GM21360 (cell line): ENCODE data around the gene SLU7.

Source experiments
- ATAC-seq: cut with Tn5 transposase; IDR thresholded peaks from one replicate; pipeline ENCODE4 v1.9.1; 2021; ENCODE audit warnings: mild to moderate bottlenecking, moderate library complexity; ENCODE audit not compliant: unreplicated experiment

The SLU7 gene

DNA sequence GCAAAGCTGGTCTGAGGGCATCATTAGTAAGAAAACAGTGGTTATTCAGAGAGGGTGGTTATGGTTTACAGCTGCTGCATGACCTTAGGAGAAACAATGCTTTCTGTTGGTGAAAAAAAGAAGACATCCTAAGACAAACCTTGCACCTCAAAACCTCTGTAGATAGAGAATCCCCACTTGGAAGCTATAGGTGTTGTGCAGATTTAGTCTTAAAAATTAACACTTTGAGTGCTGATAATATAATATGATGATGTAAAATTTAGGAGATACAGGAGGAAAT, 1.4 kb upstream of the SLU7 start:
- ATAC-seq: no peak

DNA sequence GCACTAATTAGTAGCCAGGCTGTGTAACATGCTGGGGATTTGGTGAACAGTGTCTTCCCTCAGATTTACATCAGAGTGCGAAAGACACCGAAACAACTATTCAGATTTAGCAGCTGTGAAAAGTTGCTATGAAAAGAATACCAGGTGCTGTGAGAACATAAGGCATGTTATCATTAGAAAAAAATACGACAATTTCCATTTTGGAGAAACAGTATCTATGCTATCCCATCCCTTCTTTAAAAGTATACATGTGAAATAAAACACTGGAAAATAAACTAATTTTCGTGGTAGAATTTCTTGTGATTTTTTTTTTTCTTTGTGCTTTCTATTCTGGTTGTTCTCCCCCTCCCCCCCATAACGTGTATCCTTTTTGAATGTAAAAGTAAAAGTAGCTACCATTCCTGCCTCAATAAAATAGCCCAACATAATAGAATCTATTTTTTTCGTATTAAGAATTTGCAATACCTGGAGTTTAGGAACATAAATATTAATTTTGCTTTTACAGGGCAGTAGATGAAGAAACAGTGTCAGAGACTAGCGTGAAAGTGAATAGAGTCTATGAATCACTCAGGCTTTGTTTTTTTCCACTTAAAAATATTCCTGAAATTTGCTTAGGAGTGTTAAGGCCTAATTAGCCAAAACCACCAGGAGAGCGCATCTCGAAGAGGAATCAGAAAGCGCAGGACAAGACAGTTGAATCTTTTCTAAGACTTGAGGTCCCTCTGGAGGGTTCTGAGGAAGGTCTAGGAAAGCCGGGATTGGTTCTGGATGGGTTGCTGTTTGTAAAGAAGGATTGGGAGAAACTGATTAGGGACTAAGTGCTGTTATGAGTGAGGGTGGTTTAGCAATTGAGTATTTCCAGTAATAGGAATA, 813 bp upstream of the SLU7 start:
- ATAC-seq: no peak

DNA sequence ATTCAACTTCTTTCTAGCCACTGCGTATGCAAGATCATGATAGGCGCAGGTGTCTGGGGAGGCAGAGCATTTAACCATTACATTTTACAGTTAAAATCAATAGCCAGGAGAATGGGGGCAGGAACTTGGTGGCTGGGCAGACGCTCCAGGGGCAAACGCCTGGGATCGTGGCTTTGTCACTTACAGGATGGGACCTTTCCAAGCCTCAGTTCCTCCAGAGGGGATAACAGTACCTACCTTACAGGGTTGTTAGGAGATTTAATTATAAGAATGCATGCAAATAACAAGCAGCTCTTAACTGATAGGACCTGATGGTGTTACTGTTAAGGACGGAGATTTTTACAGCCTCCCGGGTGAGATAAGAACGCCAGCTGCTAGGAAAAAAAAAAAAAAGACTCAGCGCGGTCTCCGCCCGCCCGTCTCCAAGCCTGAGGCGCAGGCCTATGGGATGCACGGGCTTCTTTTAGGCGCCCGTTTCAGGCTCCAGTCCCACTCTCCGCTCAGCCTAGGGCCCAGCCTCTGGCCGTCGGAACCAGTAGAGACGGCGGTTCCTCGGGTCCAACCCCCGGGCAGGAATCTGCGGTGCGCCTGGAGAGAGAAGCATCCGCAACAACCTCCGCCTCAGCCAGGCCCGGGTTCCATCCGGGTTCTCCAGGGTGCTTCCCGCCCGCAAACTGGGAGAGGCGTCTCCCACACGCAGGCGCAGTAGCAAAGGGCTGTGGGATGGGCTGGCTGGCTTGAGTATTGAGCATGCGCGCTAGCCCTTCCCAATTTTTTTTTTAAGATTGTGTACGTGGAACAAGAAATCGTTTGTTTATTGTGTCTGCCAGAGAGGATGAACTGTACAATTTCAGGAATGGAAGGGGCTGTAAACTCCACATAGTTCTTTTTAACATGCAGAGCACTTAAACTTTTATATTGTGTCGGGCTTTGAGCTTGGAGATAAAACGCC, 19.2 kb downstream of the SLU7 start, which contains the start of gene FAM200C:
Gene FAM200C (minus strand): TSS at position 653 of the 952 bp plus-strand sequence. CDS start 4,564 bp downstream, outside the sequence.
- ATAC-seq: peak; percentile 86

DNA sequence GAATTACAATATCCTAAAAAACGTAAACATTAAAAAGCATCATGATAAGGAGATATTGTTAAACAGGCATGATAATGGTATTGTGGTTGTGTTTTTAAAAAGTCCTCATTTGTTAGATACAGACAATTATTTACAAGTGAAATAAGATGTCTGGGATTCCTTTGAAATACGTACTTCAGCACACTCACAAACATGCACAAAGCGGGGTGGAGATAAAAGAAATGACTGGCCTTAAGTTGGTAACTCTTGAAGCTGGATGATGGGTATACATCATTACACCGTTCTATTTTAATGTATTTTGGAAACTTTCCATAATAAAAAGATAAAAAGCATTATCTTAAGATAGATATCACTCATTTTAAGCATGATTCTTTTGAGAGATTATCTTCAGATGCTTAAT, 20.1 kb downstream of the SLU7 start:
- no peak for ATAC-seq

DNA sequence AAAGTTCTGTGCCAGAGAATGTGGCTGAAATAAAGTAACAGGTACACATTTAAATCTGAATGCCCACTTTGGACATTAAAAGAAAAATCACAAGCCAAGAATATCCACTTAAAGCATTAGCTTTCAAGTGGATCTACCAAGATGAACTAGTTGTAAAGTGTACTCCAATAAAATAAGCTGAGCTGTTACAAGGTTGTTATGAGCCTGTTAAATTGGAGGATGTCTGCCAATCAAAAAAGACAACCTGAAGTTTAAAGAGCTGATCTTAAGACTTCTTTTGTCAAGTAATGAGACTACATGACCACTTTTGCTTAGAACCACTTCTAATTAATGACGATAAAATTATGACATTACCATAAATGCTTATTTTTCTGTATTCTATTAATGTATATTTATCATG, 21.4 kb downstream of the SLU7 start:
- ATAC-seq: no peak

DNA sequence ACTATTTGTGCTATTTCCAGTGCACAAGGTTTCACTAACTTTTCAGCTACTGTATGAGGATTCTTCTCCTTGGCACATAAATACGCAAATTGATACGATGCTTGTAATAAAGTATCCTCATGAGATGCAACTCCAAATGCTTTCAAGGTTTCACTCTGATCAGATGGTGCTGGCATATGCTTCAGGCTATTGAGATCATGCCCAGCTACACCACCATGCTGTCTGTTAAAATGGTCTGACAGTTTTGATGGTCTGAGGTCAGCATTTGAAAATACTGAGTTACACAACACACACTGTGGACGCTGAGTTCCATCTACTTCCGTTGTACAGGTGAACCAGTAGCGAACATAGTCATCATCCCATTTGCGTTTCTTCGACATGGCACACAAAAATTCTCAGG, 23.8 kb downstream of the SLU7 start:
- ATAC-seq: no peak

DNA sequence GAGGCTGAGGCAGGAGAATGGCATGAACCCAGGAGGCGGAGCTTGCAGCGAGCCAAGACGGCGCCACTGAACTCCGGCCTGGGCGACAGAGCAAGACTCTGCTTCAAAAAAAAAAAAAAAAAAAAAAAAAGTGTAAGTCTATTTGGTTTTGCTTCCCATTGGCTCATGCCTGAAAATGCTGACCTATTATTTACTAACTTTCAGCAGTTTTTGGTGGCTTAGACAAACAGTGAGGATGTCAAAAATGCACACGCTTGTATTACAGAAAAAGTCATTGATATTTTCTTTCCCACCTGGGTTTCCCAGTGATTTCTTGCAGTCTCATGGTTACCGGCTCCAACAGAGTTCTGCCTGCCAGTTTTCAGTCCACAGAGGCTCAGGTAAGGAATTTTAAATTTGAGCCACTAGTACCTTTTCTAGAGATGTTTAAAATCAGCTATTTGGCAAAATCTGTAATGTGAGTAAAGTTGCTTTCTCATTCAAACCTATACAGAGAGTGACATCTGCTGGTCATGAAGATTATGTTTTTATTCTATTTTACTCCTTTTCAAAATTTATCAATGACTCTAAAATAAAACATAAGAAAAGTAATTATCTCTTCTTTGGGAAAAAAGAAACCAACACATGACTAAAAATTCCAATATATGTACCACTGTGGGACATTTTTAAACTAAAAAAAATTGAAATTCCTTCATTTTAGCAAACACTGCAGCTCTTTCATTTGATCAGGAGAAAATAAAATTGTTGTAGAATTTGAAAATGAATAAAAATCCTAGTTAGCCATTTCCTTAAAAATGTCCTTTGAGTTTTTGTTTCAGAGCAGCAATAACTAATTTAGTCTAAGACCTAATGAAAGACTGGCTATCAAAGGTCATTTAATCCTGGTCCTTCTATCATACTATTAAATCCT, 27.8 kb downstream of the SLU7 start:
- ATAC-seq: no peak

DNA sequence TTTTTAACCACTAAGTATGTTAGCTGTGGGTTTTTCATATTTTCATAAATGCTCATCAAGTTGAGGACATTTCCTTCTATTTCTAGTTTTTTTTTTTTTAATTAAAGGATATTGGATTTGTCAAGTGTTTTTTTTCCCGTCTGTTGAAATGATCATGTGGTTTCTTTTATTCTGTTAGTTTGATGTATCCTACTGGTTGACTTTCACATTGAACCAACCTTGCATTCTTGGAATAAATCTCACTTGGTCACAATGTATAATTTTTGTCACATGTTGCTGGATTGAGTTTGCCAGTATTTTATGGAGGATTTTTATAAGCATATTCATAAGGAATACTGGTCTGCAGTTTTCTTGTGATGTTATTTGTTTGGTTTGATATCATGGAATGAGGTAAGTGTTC, 31.4 kb downstream of the SLU7 start:
- ATAC-seq: no peak

DNA sequence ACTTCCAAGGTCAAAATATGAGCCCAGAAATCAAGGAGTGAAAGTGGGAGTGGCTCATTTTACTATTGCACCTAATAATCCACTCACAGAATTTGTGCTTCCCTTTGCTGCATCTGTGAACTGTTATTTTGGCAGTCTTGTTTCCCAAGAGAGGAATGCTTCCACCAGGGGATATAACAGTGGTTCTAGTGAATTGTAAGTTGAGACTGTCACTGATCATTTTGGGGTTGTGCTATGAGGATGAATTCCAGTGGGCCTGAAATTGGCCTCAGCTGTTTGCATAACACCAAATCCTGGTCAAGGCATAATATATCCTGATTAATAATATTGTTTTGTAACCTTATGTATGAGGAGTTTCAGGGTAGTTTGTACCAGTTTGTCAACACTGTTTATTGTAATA, 33.4 kb downstream of the SLU7 start:
- ATAC-seq: no peak

DNA sequence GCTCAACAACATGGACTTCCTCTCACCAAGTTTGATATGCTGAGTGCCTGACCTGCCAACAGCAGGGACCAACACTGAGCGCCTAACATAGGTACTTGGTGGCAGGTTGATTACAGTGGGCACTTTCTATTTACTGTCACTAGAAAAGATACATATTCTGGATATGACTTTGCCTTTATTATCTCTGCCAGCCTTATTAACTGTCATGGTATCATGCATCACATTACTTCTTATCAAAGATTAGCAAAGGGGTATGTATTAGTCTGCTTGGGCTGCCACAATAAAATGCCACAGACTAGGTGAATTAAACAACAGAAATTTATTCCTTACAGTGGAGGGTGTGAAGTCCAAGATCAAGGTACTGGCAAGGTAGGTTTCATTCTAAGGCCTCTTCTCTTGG, 34.2 kb downstream of the SLU7 start:
- no peak for ATAC-seq

DNA sequence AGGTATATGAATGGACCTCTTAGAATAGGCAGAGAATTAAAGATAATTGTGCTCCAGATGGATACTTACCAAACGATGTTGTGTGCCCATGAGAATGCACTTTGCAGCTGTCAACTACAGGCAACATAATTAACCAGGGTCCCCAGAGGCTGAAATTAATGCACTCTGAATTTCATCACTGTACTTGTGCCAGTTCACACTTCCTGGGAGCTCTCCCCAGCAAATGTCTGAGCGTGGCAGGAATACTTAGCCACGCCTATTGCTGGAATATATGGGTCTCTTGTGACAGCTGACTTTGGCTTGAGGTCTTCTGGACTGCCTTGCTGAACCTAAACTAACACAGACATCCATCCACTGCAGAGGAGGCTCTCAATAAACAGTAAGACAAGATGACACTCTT, 36.5 kb downstream of the SLU7 start:
- ATAC-seq: no peak

DNA sequence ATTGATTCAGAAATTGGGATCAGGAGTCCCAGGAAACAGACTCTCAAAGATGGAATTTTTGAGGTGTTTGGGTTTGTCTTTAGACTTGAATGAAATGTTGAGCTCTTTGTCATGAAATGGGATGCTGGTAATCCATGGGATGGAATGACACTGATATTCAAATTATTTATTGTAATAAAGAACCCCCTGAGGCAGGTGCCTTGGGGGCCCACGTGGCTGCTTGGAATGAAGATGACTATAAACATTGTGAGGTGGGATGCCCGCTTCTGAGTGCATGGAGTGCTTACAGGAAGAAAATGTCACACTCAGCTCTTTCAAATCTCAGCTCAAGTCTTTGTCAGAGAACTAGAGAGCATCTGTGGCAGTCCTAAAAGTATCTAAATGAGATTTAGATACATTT, 38.8 kb downstream of the SLU7 start:
- no peak for ATAC-seq

DNA sequence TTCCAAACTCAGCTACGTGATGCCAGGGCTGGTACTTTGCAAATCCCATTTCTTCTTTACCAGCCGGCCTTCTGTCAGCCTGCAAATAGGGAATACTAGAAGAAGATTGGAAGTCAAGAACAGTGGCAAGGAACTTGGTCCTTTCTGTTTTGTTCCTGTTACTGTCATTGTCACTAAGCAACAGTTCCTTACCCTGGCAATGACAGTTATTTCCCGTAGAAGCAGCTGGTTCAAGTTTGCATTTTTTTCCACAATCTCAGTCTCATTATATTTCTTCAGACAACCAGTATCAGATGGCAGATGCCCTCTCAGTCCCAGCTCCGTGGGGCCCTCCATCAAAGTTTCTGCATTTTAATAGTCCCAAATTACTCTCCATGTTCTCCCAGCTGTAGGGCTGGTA, 39.4 kb downstream of the SLU7 start:
- no peak for ATAC-seq

DNA sequence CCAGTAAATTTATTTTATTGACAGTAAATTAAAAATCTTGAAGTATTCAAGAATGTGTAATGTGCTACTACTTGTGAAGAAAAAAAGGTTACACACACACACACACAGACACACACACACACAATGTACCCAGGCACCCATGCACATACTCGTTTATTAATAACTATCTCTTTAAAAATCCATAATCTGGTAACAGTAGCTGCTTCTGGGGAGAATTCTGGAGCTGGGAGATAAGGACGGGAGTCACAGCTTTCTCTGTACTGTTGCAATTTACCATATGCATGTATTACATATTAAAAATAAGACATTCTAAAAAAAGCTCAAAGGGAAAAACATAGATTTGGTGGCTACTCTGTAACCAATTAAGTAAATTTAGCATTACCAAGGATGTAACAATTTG, 40.6 kb downstream of the SLU7 start:
- ATAC-seq: no peak

DNA sequence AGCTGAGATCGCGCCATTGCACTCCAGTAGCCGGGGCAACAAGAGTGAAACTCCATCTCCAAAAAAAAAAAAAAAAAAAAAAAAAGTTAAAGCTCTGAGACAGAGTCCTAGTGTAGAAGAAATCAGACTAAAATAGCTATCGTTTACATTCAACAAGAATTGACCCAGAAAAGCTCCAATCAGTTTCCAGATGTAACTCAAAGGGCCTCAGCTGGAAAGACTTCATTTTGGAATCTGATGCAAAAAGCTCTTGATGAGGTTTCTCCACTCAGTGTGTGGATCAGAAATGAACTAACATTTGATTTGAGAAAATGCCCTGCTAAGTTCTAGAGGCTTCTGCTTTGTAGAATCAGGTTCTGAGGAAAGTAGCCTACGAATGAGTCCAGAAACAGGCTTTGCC, 41.2 kb downstream of the SLU7 start:
- no peak for ATAC-seq

DNA sequence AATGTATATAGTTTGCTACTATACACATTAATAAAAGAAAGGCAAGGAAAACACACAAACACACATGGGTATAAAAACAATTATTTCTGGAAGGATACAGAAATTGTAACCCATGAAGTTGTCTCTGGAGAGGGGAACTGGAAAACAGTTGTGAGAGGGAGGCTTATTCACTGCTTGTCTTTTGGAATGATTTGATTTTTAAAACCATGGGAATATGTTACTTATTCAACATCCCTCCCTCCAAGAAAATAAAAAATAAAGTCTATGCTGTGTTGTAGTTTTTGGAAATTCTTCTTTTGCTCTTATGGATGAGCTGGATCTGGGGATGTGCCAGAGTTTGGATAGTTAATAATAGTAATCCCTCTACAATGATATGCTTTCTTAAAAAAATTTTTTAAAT, 42.5 kb downstream of the SLU7 start:
- ATAC-seq: no peak

DNA sequence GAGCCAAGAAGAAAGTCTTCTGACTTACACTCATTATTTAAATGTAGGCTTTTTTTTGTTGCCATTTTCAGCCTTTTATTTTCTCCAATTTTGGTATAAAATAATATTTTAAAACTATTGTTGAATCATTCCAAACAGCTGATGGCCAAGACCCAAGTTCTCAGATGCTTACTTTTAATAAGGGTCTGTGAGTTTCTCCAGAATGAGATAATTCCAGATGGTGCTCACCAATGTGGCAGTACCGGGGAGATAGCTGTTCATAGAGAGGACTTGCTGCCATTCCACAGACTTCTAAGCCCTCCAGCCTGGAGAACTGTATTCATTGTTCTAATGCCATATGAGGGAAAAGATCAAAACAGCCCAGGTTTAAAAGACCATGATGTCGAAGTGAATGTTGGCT, 43.2 kb downstream of the SLU7 start:
- ATAC-seq: no peak

DNA sequence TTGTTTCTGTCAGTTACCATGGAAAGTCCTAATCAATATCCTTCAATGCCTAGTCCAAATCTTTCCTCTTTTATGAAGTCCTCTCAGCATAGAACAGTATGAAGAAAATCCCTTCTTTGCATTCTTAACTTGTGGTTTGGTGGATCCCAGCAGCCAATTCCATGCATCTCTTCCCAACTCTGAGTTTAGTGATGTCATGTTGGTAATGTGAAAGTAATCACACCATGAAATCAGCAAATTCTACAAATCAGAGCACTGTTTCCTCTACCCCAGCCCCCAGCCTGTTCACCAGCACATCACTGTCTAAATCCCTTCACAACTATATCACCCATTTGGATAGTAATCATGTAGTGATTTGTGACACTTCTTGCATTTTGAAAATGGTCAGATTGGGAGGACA, 43.7 kb downstream of the SLU7 start:
- ATAC-seq: no peak

DNA sequence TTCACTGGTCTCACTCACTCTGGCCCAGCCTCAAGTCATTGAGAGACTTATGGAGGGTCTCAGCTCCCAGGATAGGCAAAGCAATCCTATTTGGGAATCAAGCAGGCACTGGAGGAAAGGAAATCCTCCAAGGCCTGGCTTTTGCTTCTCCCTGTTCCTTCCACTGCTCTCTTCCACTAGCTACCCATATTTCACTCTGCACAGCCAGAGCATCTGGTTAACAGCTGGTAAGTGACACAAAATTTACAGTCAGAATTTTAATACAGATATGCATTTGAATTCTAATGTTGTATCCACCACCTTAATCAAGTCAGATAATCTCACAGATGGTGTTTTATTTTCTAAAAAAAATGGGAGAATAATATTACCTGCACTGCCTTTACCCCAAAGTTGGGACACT, 47.6 kb downstream of the SLU7 start:
- no peak for ATAC-seq

DNA sequence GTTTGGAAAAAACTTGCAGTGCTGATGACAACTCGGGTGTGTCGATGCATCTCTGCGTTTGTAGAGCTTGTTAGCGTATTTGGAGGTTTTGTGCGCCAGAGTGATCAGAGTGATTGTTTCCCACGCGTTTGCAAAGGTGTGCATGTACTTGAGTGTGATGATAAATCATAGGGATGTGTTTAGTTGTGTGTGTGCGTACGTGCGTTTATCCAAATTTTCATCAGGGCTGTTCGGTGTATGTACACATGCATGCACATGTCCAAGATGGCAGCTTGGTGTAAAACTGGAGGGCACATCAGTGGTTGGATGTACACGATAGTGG, 48.2 kb downstream of the SLU7 start:
- ATAC-seq: no peak

DNA sequence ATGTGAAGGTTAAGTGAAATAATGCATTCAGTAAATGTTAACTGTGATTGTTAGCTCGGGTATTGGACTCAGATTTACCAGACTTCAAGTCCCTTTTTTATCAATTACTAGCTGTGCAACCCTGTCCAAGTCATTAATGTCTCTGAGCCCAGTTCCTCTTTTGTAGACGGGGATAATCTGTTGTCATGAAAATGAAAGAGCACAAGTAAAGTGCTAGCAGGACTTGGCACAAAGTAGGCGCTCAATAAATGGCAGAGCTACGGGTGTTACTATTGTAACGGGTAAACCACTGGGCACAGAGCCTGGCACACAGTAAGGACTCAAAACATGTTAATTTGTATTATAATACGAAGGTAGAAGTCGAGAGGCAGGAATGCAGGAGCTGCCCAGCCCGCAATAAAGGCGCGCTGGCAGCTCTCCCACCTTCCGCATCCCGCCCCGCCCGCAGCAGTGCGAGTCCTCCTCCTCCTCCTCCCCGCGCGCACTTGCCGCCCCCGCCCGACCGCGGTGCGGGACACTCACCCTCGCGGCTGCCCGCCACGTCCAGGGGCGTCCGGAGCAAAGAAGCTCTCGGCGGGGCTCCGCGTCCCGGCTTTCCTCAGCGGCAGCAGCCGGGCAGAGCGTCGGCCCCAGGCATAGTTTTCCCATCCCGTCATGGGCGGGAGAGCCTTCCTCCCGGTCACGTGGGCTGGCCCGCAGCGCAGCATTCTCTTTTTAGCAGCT, 48.7 kb downstream of the SLU7 start, which contains the start of gene C1QTNF2:
Gene C1QTNF2 (minus strand): TSS at position 637 of the 723 bp plus-strand sequence. CDS start 15,615 bp downstream, outside the sequence.
- peak; percentile 41 for ATAC-seq
